Spleen (tissue), 7 donors: Measurements from ENCODE around the gene SAG.

Experiments
- POLR2A ChIP-seq, 3 donors: fragments of 450-650 bp; IDR thresholded peaks; one replicate each; pipeline ENCODE4 v1.5.1; 2017; ENCODE audit warnings: antibody characterized with exemption in 3 of 3, mild to moderate bottlenecking in 1 of 3
- POLR2AphosphoS5 ChIP-seq, 3 donors: sonication (generic); formaldehyde crosslinking; IDR thresholded peaks; one replicate each; pipeline ENCODE4 v1.5.1; 2017; ENCODE audit warnings: antibody characterized with exemption in 3 of 3
- TF ChIP-seq, protein P1 (sequence below), 11 experiments: fragments of 200-600 bp in 7 of 11; fragments of 450-650 bp in 4 of 11; sonication (generic) in 4 of 11; IDR thresholded peaks in 8 of 11; conservative IDR thresholded peaks in 3 of 11; 1 replicate in 7 of 11; 2 replicates in 4 of 11; pipeline versions ENCODE4 v1.4.0 to v1.8.0; 2016 to 2021; ENCODE audit warnings: antibody characterized with exemption in 11 of 11, inconsistent platforms in 4 of 11, mild to moderate bottlenecking in 1 of 11
- donor health status: DM: no; HTN: no; CAD: no; lungs with moderate emphysema.
- donor health status: DM: no; HTN: no; CAD: no.
- donor health status: DM: no; HTN: no; CAD: no.

DNA sequence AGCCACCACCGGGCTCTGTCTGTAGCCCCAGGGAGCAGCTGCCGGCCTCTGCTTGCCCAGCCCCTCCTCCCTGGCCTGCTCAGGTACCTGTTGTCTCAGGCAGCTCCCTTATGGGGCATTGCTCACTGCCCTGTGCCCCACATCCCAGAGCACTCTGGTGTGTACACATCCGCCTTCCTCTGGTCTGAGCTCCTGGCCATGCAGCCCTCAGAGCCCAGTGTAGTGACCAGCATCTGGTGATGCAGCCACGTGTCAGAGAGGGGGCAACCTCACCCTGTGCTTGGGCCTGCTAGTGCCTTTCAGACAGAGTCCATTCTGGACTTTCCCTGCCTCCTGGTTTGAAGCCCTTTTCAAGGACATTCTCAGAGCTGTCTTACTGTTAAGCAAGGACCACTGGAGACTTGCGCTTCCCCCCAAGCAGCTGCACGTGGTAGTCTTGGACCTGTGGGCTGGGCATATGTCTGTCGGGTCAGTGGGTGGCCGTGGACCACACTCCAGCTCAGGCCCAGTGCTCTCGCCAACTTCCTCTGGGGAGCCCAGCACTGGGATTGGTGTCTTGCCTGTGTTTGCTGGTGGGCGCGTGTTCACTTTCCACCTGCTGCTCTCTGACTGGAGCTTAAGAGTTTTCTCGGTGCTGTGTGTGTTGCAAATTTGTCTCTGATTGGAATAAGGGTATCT is 77.3 kb downstream of the SAG start:
- TF ChIP-seq POLR2A (IDR thresholded peaks at IDR 0.05): no peak
- TF ChIP-seq, protein P1, sequence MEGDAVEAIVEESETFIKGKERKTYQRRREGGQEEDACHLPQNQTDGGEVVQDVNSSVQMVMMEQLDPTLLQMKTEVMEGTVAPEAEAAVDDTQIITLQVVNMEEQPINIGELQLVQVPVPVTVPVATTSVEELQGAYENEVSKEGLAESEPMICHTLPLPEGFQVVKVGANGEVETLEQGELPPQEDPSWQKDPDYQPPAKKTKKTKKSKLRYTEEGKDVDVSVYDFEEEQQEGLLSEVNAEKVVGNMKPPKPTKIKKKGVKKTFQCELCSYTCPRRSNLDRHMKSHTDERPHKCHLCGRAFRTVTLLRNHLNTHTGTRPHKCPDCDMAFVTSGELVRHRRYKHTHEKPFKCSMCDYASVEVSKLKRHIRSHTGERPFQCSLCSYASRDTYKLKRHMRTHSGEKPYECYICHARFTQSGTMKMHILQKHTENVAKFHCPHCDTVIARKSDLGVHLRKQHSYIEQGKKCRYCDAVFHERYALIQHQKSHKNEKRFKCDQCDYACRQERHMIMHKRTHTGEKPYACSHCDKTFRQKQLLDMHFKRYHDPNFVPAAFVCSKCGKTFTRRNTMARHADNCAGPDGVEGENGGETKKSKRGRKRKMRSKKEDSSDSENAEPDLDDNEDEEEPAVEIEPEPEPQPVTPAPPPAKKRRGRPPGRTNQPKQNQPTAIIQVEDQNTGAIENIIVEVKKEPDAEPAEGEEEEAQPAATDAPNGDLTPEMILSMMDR (IDR thresholded peaks at IDR 0.05 in 8 of 11, conservative IDR thresholded peaks at IDR 0.05 in 3 of 11): no peak
- no peak for TF ChIP-seq POLR2AphosphoS5 (IDR thresholded peaks at IDR 0.05)
